Mesenchymal stem cell (in vitro differentiated cells and primary cell): ENCODE data around the gene LIPC.

Source experiments
- DNase-seq: peaks from one replicate; pipeline ENCODE4 v3.0.0-alpha.2; 2013
- H2AFZ ChIP-seq: one replicate; pipeline ENCODE4 v1.6.1; 2013; ENCODE audit warnings: low read depth, mild to moderate bottlenecking, control low read depth, inconsistent platforms, low read length, moderate library complexity
- H2AK5ac ChIP-seq: 2 replicates; pipeline ENCODE4 v1.6.1; 2013; ENCODE audit warnings: low read length, moderate library complexity, mild to moderate bottlenecking, inconsistent platforms; ENCODE audit not compliant: severe bottlenecking
- H2BK120ac ChIP-seq: one replicate; pipeline ENCODE4 v1.6.1; 2013; ENCODE audit warnings: low read depth, mild to moderate bottlenecking, inconsistent platforms, low read length, moderate library complexity
- H2BK12ac ChIP-seq, 2 experiments: one replicate each; pipeline ENCODE4 v1.6.1; 2013; ENCODE audit warnings: inconsistent platforms in 2 of 2, low read length in 2 of 2, mild to moderate bottlenecking in 2 of 2, moderate library complexity in 2 of 2, control low read depth in 1 of 2
- H2BK15ac ChIP-seq: one replicate; pipeline ENCODE4 v1.6.1; 2013; ENCODE audit warnings: mild to moderate bottlenecking, low read depth, inconsistent platforms; ENCODE audit not compliant: poor library complexity, severe bottlenecking
- H2BK5ac ChIP-seq: 2 replicates; pipeline ENCODE4 v1.6.1; 2013; ENCODE audit warnings: low read depth, mild to moderate bottlenecking, low read length, control low read depth, inconsistent platforms; ENCODE audit not compliant: poor library complexity, severe bottlenecking
- H3K14ac ChIP-seq, 2 experiments: one replicate each; pipeline ENCODE4 v1.6.1; 2013; ENCODE audit warnings: inconsistent platforms in 2 of 2, low read length in 2 of 2, control low read depth in 1 of 2, mild to moderate bottlenecking in 1 of 2, moderate library complexity in 1 of 2
- H3K18ac ChIP-seq, 2 experiments: one replicate each; pipeline ENCODE4 v1.6.1; 2013; ENCODE audit warnings: inconsistent platforms in 2 of 2, low read length in 2 of 2, control low read depth in 1 of 2, low read depth in 1 of 2, mild to moderate bottlenecking in 1 of 2
- H3K23ac ChIP-seq, 2 experiments: one replicate each; pipeline ENCODE4 v1.6.1; 2013; ENCODE audit warnings: inconsistent platforms in 2 of 2, low read length in 2 of 2, mild to moderate bottlenecking in 2 of 2, moderate library complexity in 2 of 2, control low read depth in 1 of 2
- H3K27ac ChIP-seq: 2 replicates; pipeline ENCODE4 v1.5.1; 2013; ENCODE audit warnings: mild to moderate bottlenecking, moderate library complexity, low read length, control low read depth, inconsistent platforms; ENCODE audit not compliant: poor library complexity, severe bottlenecking
- H3K27me3 ChIP-seq, 2 experiments: 2 replicates each; pipeline versions ENCODE4 v1.6.1 to v1.7.0; 2013; ENCODE audit warnings: low read length in 2 of 2, mild to moderate bottlenecking in 2 of 2, moderate library complexity in 2 of 2, control low read depth in 1 of 2, inconsistent platforms in 1 of 2; ENCODE audit not compliant: control insufficient read depth in 1 of 2, insufficient read depth in 1 of 2
- H3K36me3 ChIP-seq, 2 experiments: 2 replicates each; pipeline versions ENCODE4 v1.6.1 to v1.7.0; 2013; ENCODE audit warnings: low read length in 2 of 2, control low read depth in 1 of 2, inconsistent platforms in 1 of 2, low read depth in 1 of 2, mild to moderate bottlenecking in 1 of 2; ENCODE audit not compliant: insufficient read depth in 2 of 2, control insufficient read depth in 1 of 2
- H3K4ac ChIP-seq, 2 experiments: one replicate each; pipeline ENCODE4 v1.6.1; 2013; ENCODE audit warnings: inconsistent platforms in 2 of 2, low read length in 2 of 2, mild to moderate bottlenecking in 2 of 2, moderate library complexity in 2 of 2, control low read depth in 1 of 2, low read depth in 1 of 2
- H3K4me1 ChIP-seq: 2 replicates; pipeline ENCODE4 v1.6.1; 2013; ENCODE audit warnings: low read depth, low read length, control low read depth; ENCODE audit not compliant: control insufficient read depth, insufficient read depth
- H3K4me2 ChIP-seq: 2 replicates; pipeline ENCODE4 v1.6.1; 2013; ENCODE audit warnings: low read length, mild to moderate bottlenecking, inconsistent platforms; ENCODE audit not compliant: poor library complexity, severe bottlenecking
- H3K4me3 ChIP-seq, 2 experiments: 2 replicates each; pipeline versions ENCODE4 v1.5.1 to v1.7.0; 2013; ENCODE audit warnings: low read length in 2 of 2, mild to moderate bottlenecking in 2 of 2, control low read depth in 1 of 2, low read depth in 1 of 2; ENCODE audit not compliant: insufficient read depth in 1 of 2
- H3K79me1 ChIP-seq: replicated peaks from 2 replicates; pipeline ENCODE4 v1.6.1; 2013; ENCODE audit warnings: mild to moderate bottlenecking, control low read depth, low read length, inconsistent platforms; ENCODE audit not compliant: poor library complexity, severe bottlenecking
- H3K9ac ChIP-seq: 2 replicates; pipeline ENCODE4 v1.7.0; 2013; ENCODE audit warnings: mild to moderate bottlenecking, low read length, moderate library complexity
- H3K9me3 ChIP-seq: 2 replicates; pipeline ENCODE4 v1.7.0; 2013; ENCODE audit warnings: mild to moderate bottlenecking, low read length; ENCODE audit not compliant: control insufficient read depth
- H4K8ac ChIP-seq: one replicate; pipeline ENCODE4 v1.6.1; 2013; ENCODE audit warnings: inconsistent platforms, mild to moderate bottlenecking, low read length, moderate library complexity
- H4K91ac ChIP-seq: one replicate; pipeline ENCODE4 v1.6.1; 2013; ENCODE audit warnings: mild to moderate bottlenecking, low read length, inconsistent platforms
- WGBS: methylation state at CpG from one replicate; pipeline ENCODE4 v1.1.7; 2013; ENCODE audit warnings: mixed read lengths; 5-methylcytosine and 5-hydroxymethylcytosine counted together

The LIPC gene

DNA sequence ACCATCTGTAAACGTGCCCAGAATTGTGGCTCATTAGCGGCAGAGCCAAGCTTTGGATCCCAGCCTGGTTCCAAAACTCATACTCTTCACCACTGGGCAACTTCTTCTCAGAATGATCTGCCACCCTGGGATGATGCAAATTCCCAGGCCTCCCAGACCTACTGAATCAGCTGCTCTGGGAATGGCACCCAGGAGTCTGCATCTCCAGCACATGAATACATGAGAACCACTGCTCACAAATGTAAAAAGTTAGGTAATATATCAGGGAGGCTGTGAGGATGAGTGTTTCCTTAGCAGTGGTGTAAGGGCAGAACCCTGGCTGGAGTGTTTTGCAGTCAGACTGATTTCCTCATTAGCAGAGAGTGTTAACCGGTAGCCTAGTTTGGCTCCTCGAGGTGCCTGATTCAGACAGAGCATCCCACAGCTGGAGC, 94.2 kb downstream of the LIPC start:
- Histone ChIP-seq H3K27ac (no peak overlapping the region), H4K8ac (no peak overlapping the region), H2BK15ac (no peak overlapping the region), H3K4me2 (no peak overlapping the region), H3K14ac (no peak overlapping the region), H2AFZ (no peak overlapping the region), H3K4me3 (no peak overlapping the region), H3K79me1 (no peaks in the 10 kb centered on the region), H2BK5ac (no peak overlapping the region), H2AK5ac (peak overlapping the region; percentile 97), H3K36me3 (no peaks in the 10 kb centered on the region), H3K27me3 (peaks cover 0 to 7% of the 10 kb centered on the region in 2 experiments), H2BK120ac (no peak overlapping the region), H4K91ac (no peak overlapping the region), H3K23ac (no peak overlapping the region), H3K9me3 (no peaks in the 10 kb centered on the region), H3K4me1 (peaks cover 33% of the 10 kb centered on the region), H3K4ac (no peak overlapping the region), H3K18ac (no peak overlapping the region), H2BK12ac (no peak overlapping the region), H3K9ac (no peak overlapping the region)
- DNase-seq: no peak
- WGBS: 93% methylated on average over 4 of the region's 4 CpGs

GRCh38 chr15:58526647-58527192, 94.9 kb downstream of the LIPC start:
- H3K4me1 ChIP-seq: peaks cover 29% of the 10 kb centered on the region
- DNase-seq: no peak
- H3K27me3 ChIP-seq: peaks cover 0 to 7% of the 10 kb centered on the region in 2 experiments
- no peak overlapping the region for H3K18ac ChIP-seq
- no peak overlapping the region for H2BK12ac ChIP-seq
- no peak overlapping the region for H3K14ac ChIP-seq
- H3K36me3 ChIP-seq: no peaks in the 10 kb centered on the region
- no peak overlapping the region for H3K4ac ChIP-seq
- no peak overlapping the region for H3K9ac ChIP-seq
- H2AK5ac ChIP-seq: peak overlapping the region; percentile 97
- H3K9me3 ChIP-seq: no peaks in the 10 kb centered on the region
- no peak overlapping the region for H4K91ac ChIP-seq
- no peak overlapping the region for H2BK120ac ChIP-seq
- H3K23ac ChIP-seq: no peak overlapping the region
- H2BK15ac ChIP-seq: no peak overlapping the region
- no peak overlapping the region for H3K27ac ChIP-seq
- no peak overlapping the region for H2AFZ ChIP-seq
- no peaks in the 10 kb centered on the region for H3K79me1 ChIP-seq
- 93% methylated on average over 6 of the region's 7 CpGs for WGBS
- H3K4me2 ChIP-seq: no peak overlapping the region
- H3K4me3 ChIP-seq: no peak overlapping the region
- no peak overlapping the region for H4K8ac ChIP-seq
- H2BK5ac ChIP-seq: peak overlapping the region; percentile 11

DNA sequence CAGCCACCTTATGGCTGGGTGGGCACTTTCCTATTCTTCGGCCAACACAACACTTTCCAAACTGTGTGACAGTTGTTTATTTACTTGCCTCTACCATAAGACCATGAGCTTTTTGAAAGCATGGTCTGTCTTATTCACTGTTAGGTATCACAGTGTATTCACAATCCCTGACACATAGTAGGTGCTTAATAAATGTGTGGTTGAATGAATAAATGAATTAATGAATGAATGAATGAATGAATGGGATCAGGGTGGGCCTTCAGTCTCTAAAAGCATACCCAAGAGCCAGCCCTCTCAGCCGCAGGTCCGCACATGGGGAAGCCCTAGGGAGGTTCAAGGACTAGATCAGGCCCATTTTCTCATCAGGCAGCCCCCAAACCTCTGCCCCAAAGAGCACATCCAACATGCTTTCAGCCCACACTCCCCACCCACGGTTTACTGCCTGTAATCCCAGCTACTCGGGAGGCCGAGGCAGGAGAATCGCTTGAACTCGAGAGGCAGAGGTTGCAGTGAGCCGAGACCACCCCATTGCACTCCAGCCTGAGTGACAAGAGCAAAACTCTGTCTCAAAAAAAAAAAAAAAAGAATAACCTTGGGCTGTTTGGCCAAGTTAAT, 95.9 kb downstream of the LIPC start:
- no peak overlapping the region for H3K14ac ChIP-seq
- 88% methylated on average over 9 of the region's 9 CpGs for WGBS
- DNase-seq: no peak
- H2BK15ac ChIP-seq: no peak overlapping the region
- H3K36me3 ChIP-seq: no peaks in the 10 kb centered on the region
- H3K23ac ChIP-seq: no peak overlapping the region
- peaks cover 20% of the 10 kb centered on the region for H3K4me1 ChIP-seq
- H3K4ac ChIP-seq: no peak overlapping the region
- no peak overlapping the region for H2AFZ ChIP-seq
- no peak overlapping the region for H4K8ac ChIP-seq
- H2BK5ac ChIP-seq: peak overlapping the region; percentile 63
- H4K91ac ChIP-seq: no peak overlapping the region
- H2BK120ac ChIP-seq: no peak overlapping the region
- H3K4me2 ChIP-seq: peak overlapping the region; percentile 18
- peaks cover 0 to 7% of the 10 kb centered on the region in 2 experiments for H3K27me3 ChIP-seq
- H2AK5ac ChIP-seq: peak overlapping the region; percentile 95
- no peaks in the 10 kb centered on the region for H3K9me3 ChIP-seq
- no peak overlapping the region for H2BK12ac ChIP-seq
- H3K27ac ChIP-seq: peak overlapping the region; percentile 89
- no peak overlapping the region for H3K4me3 ChIP-seq
- H3K18ac ChIP-seq: no peak overlapping the region
- H3K9ac ChIP-seq: no peak overlapping the region
- H3K79me1 ChIP-seq: no peaks in the 10 kb centered on the region

DNA sequence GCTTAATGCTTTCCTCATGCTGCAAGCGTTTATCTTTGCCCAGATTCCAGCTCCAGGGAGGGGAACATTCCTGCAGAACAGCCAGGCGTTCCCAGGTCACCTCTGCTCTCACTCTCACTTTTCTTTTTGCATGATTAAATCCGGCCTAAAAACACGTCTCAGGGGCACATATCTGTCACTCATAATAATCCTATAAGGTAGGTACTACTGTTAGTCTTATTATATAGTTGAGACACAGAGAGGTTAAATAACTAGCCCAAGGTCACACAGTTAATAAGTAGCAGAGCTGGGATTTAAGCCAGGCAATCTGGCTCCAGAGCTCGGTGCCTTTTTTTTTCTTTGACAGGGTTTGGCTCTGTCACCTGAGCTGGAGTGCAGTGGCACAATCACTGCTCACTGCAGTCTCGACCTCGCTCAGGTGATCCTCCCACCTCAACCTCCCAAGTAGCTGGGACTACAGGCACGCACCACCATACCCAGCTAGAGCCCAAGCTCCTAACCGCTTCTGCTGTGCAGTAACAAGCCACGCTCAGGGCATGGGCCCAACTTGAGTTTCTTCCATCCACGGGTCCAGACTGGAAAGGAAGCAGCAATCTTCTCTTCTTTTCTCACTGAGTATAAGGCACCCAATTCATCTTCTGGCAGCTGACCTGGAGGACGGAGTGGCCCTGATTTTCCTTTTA, 96.5 kb downstream of the LIPC start:
- Histone ChIP-seq H3K27ac (peak overlapping the region; percentile 78), H3K18ac (peak overlapping the region in 1 of 2 experiments; percentile 38), H4K91ac (no peak overlapping the region), H3K9me3 (no peaks in the 10 kb centered on the region), H3K4me1 (peaks cover 14% of the 10 kb centered on the region), H3K27me3 (peaks cover 0 to 7% of the 10 kb centered on the region in 2 experiments), H3K36me3 (no peaks in the 10 kb centered on the region), H2BK120ac (no peak overlapping the region), H3K9ac (no peak overlapping the region), H4K8ac (no peak overlapping the region), H3K4me3 (no peak overlapping the region), H3K14ac (no peak overlapping the region), H2BK15ac (no peak overlapping the region), H3K4ac (no peak overlapping the region), H3K79me1 (no peaks in the 10 kb centered on the region), H2AK5ac (peak overlapping the region; percentile 38), H2BK5ac (peak overlapping the region; percentile 92), H3K23ac (no peak overlapping the region), H2BK12ac (peak overlapping the region in 1 of 2 experiments; percentile 49), H2AFZ (no peak overlapping the region), H3K4me2 (no peak overlapping the region)
- WGBS: 88% methylated on average over 9 of the region's 12 CpGs
- DNase-seq: peak; percentile 21
